ENCODE measurements around the gene AMELY. TPM values are rescaled to one million over a fixed set of nuclear protein-coding genes. Genes with fewer than 3 reads are reported as not detected.

The AMELY gene
- not detected in 5 replicates for total RNA-seq (2022; extraction: Qiagen RNA extraction; ENCODE audit: low read depth)

GRCh38 chrY:6911253-6911881, at the start of gene AMELY:
TSS of gene AMELY (minus strand) at chrY:6911752. CDS start at chrY:6872608, 39,144 bp downstream.

GRCh38 chrY:6910372-6911252, 940 bp downstream of the AMELY start, which contains the start of gene TBL1Y:
TSS of gene TBL1Y (plus strand) at chrY:6910697. CDS start at chrY:7025085, 114,388 bp downstream.

Other genes with a start within 250 kb of the AMELY start
- gene TBL1Y, start 1.1 kb downstream of the AMELY start, total RNA-seq (2022; extraction: Qiagen RNA extraction; ENCODE audit: low read depth) = not detected in 5 replicates

Data from A549 treated with CpdA at 1 μM for 4 hours (cell line).